Karpas-422 (cell line): ENCODE data around the gene MCCD1. TPM values are rescaled to one million over a fixed set of nuclear protein-coding genes. Genes with fewer than 3 reads are reported as not detected.
"Not testable (repeated sequence)": the region's sequence is repeated elsewhere in the genome, so short reads cannot be mapped to it uniquely, and the experiment has no call there.

ENCODE experiments used
- DNase-seq: peaks from one replicate; pipeline ENCODE4 v3.0.0-alpha.2; 2015
- H2AFZ ChIP-seq: fragments of 200-600 bp; sonication (generic); 2 replicates; pipeline ENCODE4 v1.6.1; 2014; ENCODE audit warnings: antibody characterized with exemption, low read length, mixed read lengths
- H3K27ac ChIP-seq: fragments of 200-600 bp; sonication (generic); 2 replicates; pipeline ENCODE4 v1.5.1; 2014; ENCODE audit warnings: mild to moderate bottlenecking, low read length, moderate library complexity
- H3K27me3 ChIP-seq: fragments of 200-600 bp; sonication (generic); 2 replicates; pipeline ENCODE4 v1.6.1; 2014; ENCODE audit warnings: low read length, mixed read lengths
- H3K36me3 ChIP-seq: fragments of 200-600 bp; sonication (generic); 2 replicates; pipeline ENCODE4 v1.6.1; 2014; ENCODE audit warnings: low read length, mixed read lengths; ENCODE audit not compliant: insufficient read depth
- H3K4me1 ChIP-seq: fragments of 200-600 bp; sonication (generic); 2 replicates; pipeline ENCODE4 v1.6.1; 2014; ENCODE audit warnings: mild to moderate bottlenecking, low read length, mixed read lengths
- H3K4me2 ChIP-seq: fragments of 200-600 bp; sonication (generic); 2 replicates; pipeline ENCODE4 v1.6.1; 2014; ENCODE audit warnings: low read length, low read depth, mild to moderate bottlenecking; ENCODE audit not compliant: poor library complexity, severe bottlenecking
- H3K4me3 ChIP-seq: fragments of 200-600 bp; sonication (generic); 2 replicates; pipeline ENCODE4 v1.5.1; 2014; ENCODE audit warnings: mild to moderate bottlenecking, antibody characterized with exemption, low read length, mixed read lengths
- H3K79me2 ChIP-seq: fragments of 200-600 bp; sonication (generic); 2 replicates; pipeline ENCODE4 v1.6.1; 2014; ENCODE audit warnings: mild to moderate bottlenecking, low read length, mixed read lengths
- H3K9ac ChIP-seq: fragments of 200-600 bp; sonication (generic); 2 replicates; pipeline ENCODE4 v1.6.0; 2014; ENCODE audit warnings: low read length
- H3K9me2 ChIP-seq: fragments of 200-600 bp; sonication (generic), shearing (Covaris generic); replicated peaks from 2 replicates; pipeline ENCODE4 v1.6.0; 2014; ENCODE audit warnings: mild to moderate bottlenecking, low read length, moderate library complexity; ENCODE audit not compliant: insufficient read depth
- H3K9me3 ChIP-seq: fragments of 300-700, 200-600 bp; sonication (generic); 2 replicates; pipeline ENCODE4 v1.6.1; 2014; ENCODE audit warnings: low read length, mixed read lengths
- H4K20me1 ChIP-seq: fragments of 200-600 bp; sonication (generic); 2 replicates; pipeline ENCODE4 v1.6.1; 2014; ENCODE audit warnings: mild to moderate bottlenecking, antibody characterized with exemption, low read length, low read depth; ENCODE audit not compliant: insufficient read depth
- total RNA-seq: library from RNA; depleted of rRNA; stranded (reverse); fragments of >200 nt; shearing (Covaris generic); gene quantifications from 2 replicates; pipeline ENCODE4 v1.2.3, GENCODE V29; 2014; ENCODE audit warnings: low replicate concordance; rRNA removed

MCCD1 gene
- total RNA-seq = not detected in 2 replicates

- H4K20me1 ChIP-seq = peaks cover 9% of the 10 kb centered on the region; the same call in 1 of the 2 replicates
- H3K27me3 ChIP-seq = no peaks in the 10 kb centered on the region
- H3K4me3 ChIP-seq = no peak within 1 kb of the TSS
- H3K27ac ChIP-seq = no peak within 1 kb of the TSS
- H2AFZ ChIP-seq = no peak within 1 kb of the TSS
- H3K9me3 ChIP-seq = no peaks in the 10 kb centered on the region
- no peaks in the 10 kb centered on the region for H3K79me2 ChIP-seq
- H3K36me3 ChIP-seq = peaks cover 38% of the 10 kb centered on the region; the same call in 1 of the 2 replicates
- H3K9me2 ChIP-seq = no peaks in the 10 kb centered on the region
- DNase-seq = peak; percentile 45
- H3K4me1 ChIP-seq = no peaks in the 10 kb centered on the region; the same call in 1 of the 2 replicates
- no peak within 1 kb of the TSS for H3K4me2 ChIP-seq
- no peak within 1 kb of the TSS for H3K9ac ChIP-seq
Measured at GRCh38 chr6:31528821-31529328, at the start of gene MCCD1. MCCD1 (plus strand) TSS chr6:31528962; CDS start chr6:31529015, 53 bp downstream.

- H4K20me1 ChIP-seq = no peaks in the 10 kb centered on the region
- no peak overlapping the region for H3K27ac ChIP-seq
- no peak for DNase-seq
- H3K27me3 ChIP-seq = no peaks in the 10 kb centered on the region
- peaks cover 9% of the 10 kb centered on the region for H3K4me1 ChIP-seq
- no peak overlapping the region for H3K4me3 ChIP-seq
- H3K9me2 ChIP-seq = no peaks in the 10 kb centered on the region
- no peaks in the 10 kb centered on the region for H3K79me2 ChIP-seq
- H3K9ac ChIP-seq = no peak overlapping the region
- no peaks in the 10 kb centered on the region for H3K9me3 ChIP-seq
- H3K36me3 ChIP-seq = no peaks in the 10 kb centered on the region
- H3K4me2 ChIP-seq = no peak overlapping the region
- H2AFZ ChIP-seq = no peak overlapping the region
Measured at GRCh38 chr6:31479151-31479932, 49.4 kb upstream of the MCCD1 start.

DNA sequence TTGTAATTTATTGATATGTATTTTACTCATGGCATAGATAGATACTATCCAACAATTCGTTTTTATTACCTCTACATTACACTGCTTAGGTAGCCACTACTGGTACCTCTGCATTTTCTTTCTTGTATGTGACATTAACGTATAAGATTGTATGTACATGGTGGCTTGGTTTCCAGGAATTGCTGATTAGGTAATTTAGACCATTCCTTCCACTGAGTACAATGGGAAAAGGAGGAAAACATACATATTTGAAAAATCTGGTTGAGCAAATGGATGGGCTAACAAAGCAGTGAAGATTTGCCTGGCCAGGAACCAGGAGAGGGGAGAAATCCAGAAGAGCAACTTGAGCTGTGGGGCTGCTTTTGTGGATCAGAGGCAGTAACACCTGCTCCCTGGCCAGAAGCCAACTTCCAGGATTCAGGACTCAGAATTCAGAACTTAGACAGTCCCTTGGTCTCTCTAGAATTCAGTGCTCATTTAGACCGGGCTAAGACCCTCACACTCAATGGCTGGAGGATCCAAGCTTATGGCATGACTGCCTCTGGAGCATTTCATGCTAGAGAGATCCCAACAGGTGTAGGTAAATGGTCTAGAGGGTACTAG is 48.7 kb upstream of the MCCD1 start:
- no peaks in the 10 kb centered on the region for H4K20me1 ChIP-seq

GRCh38 chr6:31480574-31480973 is 48.2 kb upstream of the MCCD1 start:
- no peak overlapping the region for H3K4me2 ChIP-seq
- no peaks in the 10 kb centered on the region for H3K9me2 ChIP-seq
- H4K20me1 ChIP-seq = no peaks in the 10 kb centered on the region
- no peak for DNase-seq
- H3K4me1 ChIP-seq = peaks cover 9% of the 10 kb centered on the region
- H3K9me3 ChIP-seq = no peaks in the 10 kb centered on the region
- H3K4me3 ChIP-seq = no peak overlapping the region
- no peaks in the 10 kb centered on the region for H3K36me3 ChIP-seq
- H3K9ac ChIP-seq = no peak overlapping the region
- H3K27ac ChIP-seq = no peak overlapping the region
- H3K79me2 ChIP-seq = no peaks in the 10 kb centered on the region
- H2AFZ ChIP-seq = no peak overlapping the region
- no peaks in the 10 kb centered on the region for H3K27me3 ChIP-seq

More for the DNA sequence above, 48.7 kb upstream of the MCCD1 start:
- H2AFZ ChIP-seq = no peak overlapping the region
- H3K9me3 ChIP-seq = no peaks in the 10 kb centered on the region
- no peak overlapping the region for H3K9ac ChIP-seq
- peaks cover 9% of the 10 kb centered on the region for H3K4me1 ChIP-seq
- H3K36me3 ChIP-seq = no peaks in the 10 kb centered on the region
- H3K27ac ChIP-seq = no peak overlapping the region
- H3K27me3 ChIP-seq = no peaks in the 10 kb centered on the region
- H3K4me2 ChIP-seq = no peak overlapping the region
- H3K79me2 ChIP-seq = no peaks in the 10 kb centered on the region
- H3K4me3 ChIP-seq = no peak overlapping the region
- H3K9me2 ChIP-seq = no peaks in the 10 kb centered on the region
- no peak for DNase-seq

DNA sequence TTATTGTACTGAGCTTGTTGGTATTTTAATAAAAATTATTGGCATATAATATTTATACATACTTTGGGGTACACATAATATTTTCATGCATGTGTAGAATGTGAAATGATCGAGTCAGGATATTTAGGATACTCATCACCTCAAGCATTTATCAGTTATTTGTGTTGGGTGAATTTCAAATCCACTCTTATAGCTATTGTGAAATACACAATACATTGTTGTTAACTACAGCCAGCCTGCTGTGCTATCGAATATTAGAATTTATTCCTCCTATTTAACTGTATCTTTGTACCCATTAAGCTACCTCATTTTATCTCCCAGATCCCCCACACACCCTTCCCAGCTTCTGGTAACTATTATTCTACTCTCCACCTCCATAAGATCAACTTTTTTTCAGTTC is 45.4 kb upstream of the MCCD1 start:
- Histone ChIP-seq H3K9me3 (no peaks in the 10 kb centered on the region), H2AFZ (no peak overlapping the region), H3K9me2 (no peaks in the 10 kb centered on the region), H4K20me1 (no peaks in the 10 kb centered on the region), H3K4me3 (no peak overlapping the region), H3K36me3 (no peaks in the 10 kb centered on the region), H3K27me3 (no peaks in the 10 kb centered on the region), H3K4me2 (no peak overlapping the region), H3K9ac (no peak overlapping the region), H3K27ac (no peak overlapping the region), H3K79me2 (no peaks in the 10 kb centered on the region), H3K4me1 (peaks cover 17% of the 10 kb centered on the region)
- no peak for DNase-seq

DNA sequence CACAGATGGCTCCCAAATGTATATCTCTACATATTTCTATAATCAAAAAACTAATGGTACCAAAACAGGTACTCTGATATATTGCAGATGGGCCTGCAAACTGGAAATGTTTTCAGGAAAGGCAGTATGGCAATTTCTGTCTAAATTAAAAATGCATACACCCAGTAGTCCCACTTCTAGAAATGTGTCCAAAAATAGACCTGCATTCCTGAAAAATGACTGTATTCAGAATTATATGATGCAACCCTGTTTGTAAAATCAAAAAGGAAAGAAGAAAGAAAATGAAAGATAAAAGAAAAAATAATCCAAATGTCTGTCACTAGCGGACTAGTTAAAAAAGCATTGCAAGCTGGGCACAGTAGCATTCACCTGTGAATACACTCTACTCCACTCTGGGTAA is 43.7 kb upstream of the MCCD1 start:
- no peaks in the 10 kb centered on the region for H3K9me2 ChIP-seq
- no peaks in the 10 kb centered on the region for H3K36me3 ChIP-seq
- DNase-seq = no peak
- H3K4me3 ChIP-seq = no peak overlapping the region
- no peaks in the 10 kb centered on the region for H3K79me2 ChIP-seq
- no peak overlapping the region for H3K4me2 ChIP-seq
- no peak overlapping the region for H3K27ac ChIP-seq
- H3K4me1 ChIP-seq = peaks cover 9% of the 10 kb centered on the region
- no peaks in the 10 kb centered on the region for H3K27me3 ChIP-seq
- H2AFZ ChIP-seq = no peak overlapping the region
- no peak overlapping the region for H3K9ac ChIP-seq
- no peaks in the 10 kb centered on the region for H4K20me1 ChIP-seq
- no peaks in the 10 kb centered on the region for H3K9me3 ChIP-seq

GRCh38 chr6:31486065-31486837 is 42.5 kb upstream of the MCCD1 start:
- H3K27me3 ChIP-seq, H3K79me2 ChIP-seq: not testable (repeated sequence)

DNA sequence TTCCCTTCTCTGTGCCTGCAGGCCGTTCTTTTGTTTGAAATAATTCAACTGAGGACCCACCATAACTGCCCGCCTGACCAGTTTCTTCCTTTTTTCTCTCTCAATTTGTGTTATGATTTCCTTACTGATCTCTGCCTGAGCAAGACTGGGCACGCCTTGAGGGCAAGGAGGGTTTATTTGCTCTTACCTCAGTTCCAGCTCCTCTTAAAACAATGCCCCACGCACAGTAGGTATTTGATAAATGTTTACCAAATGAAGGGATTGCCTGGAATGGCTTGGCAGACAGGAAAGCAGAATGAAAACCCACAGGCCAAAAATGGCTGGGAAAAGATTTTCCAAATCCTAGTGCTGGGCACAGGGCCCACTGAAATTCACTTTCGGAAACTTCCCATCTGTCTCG is 41.1 kb upstream of the MCCD1 start:
- H2AFZ ChIP-seq, H3K79me2 ChIP-seq, H3K36me3 ChIP-seq, H3K27ac ChIP-seq, H3K9me2 ChIP-seq, H3K4me3 ChIP-seq, H3K9ac ChIP-seq, H4K20me1 ChIP-seq, H3K4me2 ChIP-seq, DNase-seq, H3K27me3 ChIP-seq, H3K9me3 ChIP-seq: not testable (repeated sequence)
- H3K4me1 ChIP-seq = peaks cover 20% of the 10 kb centered on the region

More at GRCh38 chr6:31486065-31486837, 42.5 kb upstream of the MCCD1 start:
- not testable (repeated sequence) for H4K20me1 ChIP-seq, H3K9me3 ChIP-seq, H3K27ac ChIP-seq, H3K9ac ChIP-seq, DNase-seq, H3K4me1 ChIP-seq, H3K9me2 ChIP-seq, H3K4me2 ChIP-seq, H2AFZ ChIP-seq, H3K4me3 ChIP-seq, H3K36me3 ChIP-seq
